ENCODE data around the gene TICRR. TPM values are rescaled to one million over a fixed set of nuclear protein-coding genes. Genes with fewer than 3 reads are reported as not detected.

TICRR gene
- total RNA-seq, 1 donor from 2014 or later, result 2.2 TPM

GRCh38 chr15:89621547-89621946 lies 46.3 kb downstream of the TICRR start:
- Mint-ChIP-seq H3K9me3 (ENCODE audit: low read depth) (no peaks in the 10 kb centered on the region), H3K4me3 (ENCODE audit: unreplicated experiment) (no peak overlapping the region), H3K36me3 (ENCODE audit: low read depth) (peaks cover 18% of the 10 kb centered on the region), H3K27ac (ENCODE audit: unreplicated experiment) (no peak overlapping the region), H3K27me3 (ENCODE audit: low read depth) (no peaks in the 10 kb centered on the region), H3K4me1 (ENCODE audit: low read depth) (no peaks in the 10 kb centered on the region)
- no peak for TF ChIP-seq CTCF (IDR thresholded peaks at IDR 0.05)
- no peak for DNase-seq (ENCODE audit: low spot score)

GRCh38 chr15:89623165-89623564 lies 47.9 kb downstream of the TICRR start:
- Mint-ChIP-seq H3K36me3 (ENCODE audit: low read depth) (peaks cover 22% of the 10 kb centered on the region), H3K27me3 (ENCODE audit: low read depth) (no peaks in the 10 kb centered on the region), H3K27ac (ENCODE audit: unreplicated experiment) (no peak overlapping the region), H3K4me3 (ENCODE audit: unreplicated experiment) (no peak overlapping the region), H3K9me3 (ENCODE audit: low read depth) (no peaks in the 10 kb centered on the region), H3K4me1 (ENCODE audit: low read depth) (no peaks in the 10 kb centered on the region)
- TF ChIP-seq CTCF (IDR thresholded peaks at IDR 0.05), result no peak
- DNase-seq (ENCODE audit: low spot score), result no peak

- H3K27ac Mint-ChIP-seq (ENCODE audit: unreplicated experiment), result no peak overlapping the region
- peaks cover 27% of the 10 kb centered on the region for H3K36me3 Mint-ChIP-seq (ENCODE audit: low read depth)
- no peak for DNase-seq (ENCODE audit: low spot score)
Measured at GRCh38 chr15:89625716-89626115, 50.4 kb downstream of the TICRR start.

GRCh38 chr15:89627256-89627970 lies 52.1 kb downstream of the TICRR start:
- no peak for TF ChIP-seq CTCF (IDR thresholded peaks at IDR 0.05)
- peaks cover 36% of the 10 kb centered on the region for H3K36me3 Mint-ChIP-seq (ENCODE audit: low read depth)

More at GRCh38 chr15:89625716-89626115, 50.4 kb downstream of the TICRR start:
- no peaks in the 10 kb centered on the region for H3K9me3 Mint-ChIP-seq (ENCODE audit: low read depth)
- no peak overlapping the region for H3K4me3 Mint-ChIP-seq (ENCODE audit: unreplicated experiment)
- TF ChIP-seq CTCF (IDR thresholded peaks at IDR 0.05), result no peak
- H3K4me1 Mint-ChIP-seq (ENCODE audit: low read depth), result no peaks in the 10 kb centered on the region
- no peaks in the 10 kb centered on the region for H3K27me3 Mint-ChIP-seq (ENCODE audit: low read depth)

GRCh38 chr15:89628301-89628700 lies 53.0 kb downstream of the TICRR start:
- peaks cover 42% of the 10 kb centered on the region for H3K36me3 Mint-ChIP-seq (ENCODE audit: low read depth)
- peak; percentile 87 for DNase-seq (ENCODE audit: low spot score)
- no peak for TF ChIP-seq CTCF (IDR thresholded peaks at IDR 0.05)
- no peaks in the 10 kb centered on the region for H3K4me1 Mint-ChIP-seq (ENCODE audit: low read depth)
- H3K4me3 Mint-ChIP-seq (ENCODE audit: unreplicated experiment), result no peak overlapping the region
- H3K27me3 Mint-ChIP-seq (ENCODE audit: low read depth), result no peaks in the 10 kb centered on the region
- H3K9me3 Mint-ChIP-seq (ENCODE audit: low read depth), result no peaks in the 10 kb centered on the region
- H3K27ac Mint-ChIP-seq (ENCODE audit: unreplicated experiment), result no peak overlapping the region

More at GRCh38 chr15:89627256-89627970, 52.1 kb downstream of the TICRR start:
- Mint-ChIP-seq H3K9me3 (ENCODE audit: low read depth) (no peaks in the 10 kb centered on the region), H3K4me1 (ENCODE audit: low read depth) (no peaks in the 10 kb centered on the region), H3K27me3 (ENCODE audit: low read depth) (no peaks in the 10 kb centered on the region), H3K27ac (ENCODE audit: unreplicated experiment) (no peak overlapping the region), H3K4me3 (ENCODE audit: unreplicated experiment) (no peak overlapping the region)
- DNase-seq (ENCODE audit: low spot score), result peak; percentile 72

Measured in chondrocyte (in vitro differentiated cells).